Stimulated activated CD4-positive, alpha-beta T cell treated with anti-CD3 and anti-CD28 coated beads, Interleukin-4, amount 100 ng/mL, for 24 hours (primary cell): ENCODE data around the gene ITPRIP.
A peak's percentile ranks its signal among the peaks of the same experiment; 100 is the strongest.

Source experiments
- DNase-seq: peaks from one replicate; pipeline ENCODE4 v3.0.0-alpha.2; 2020

The ITPRIP gene

GRCh38 chr10:104324931-104325330 is 13.3 kb downstream of the ITPRIP start:
- no peak for DNase-seq

- no peak for DNase-seq
Measured at GRCh38 chr10:104324221-104324686, 14.0 kb downstream of the ITPRIP start.

- DNase-seq, result no peak
Measured at GRCh38 chr10:104323760-104324201, 14.5 kb downstream of the ITPRIP start.

GRCh38 chr10:104323085-104323484 is 15.2 kb downstream of the ITPRIP start:
- no peak for DNase-seq

GRCh38 chr10:104322416-104322782 is 15.9 kb downstream of the ITPRIP start:
- DNase-seq, result no peak

GRCh38 chr10:104321725-104322415 is 16.4 kb downstream of the ITPRIP start:
- DNase-seq, result no peak

- DNase-seq, result no peak
Measured at GRCh38 chr10:104321226-104321625, 17.0 kb downstream of the ITPRIP start.

- no peak for DNase-seq
Measured at GRCh38 chr10:104318810-104319741, 19.2 kb downstream of the ITPRIP start.

- no peak for DNase-seq
Measured at GRCh38 chr10:104318326-104318725, 19.9 kb downstream of the ITPRIP start.

GRCh38 chr10:104317726-104318299 is 20.5 kb downstream of the ITPRIP start:
- DNase-seq, result no peak

- no peak for DNase-seq
Measured at GRCh38 chr10:104317269-104317710, 21.0 kb downstream of the ITPRIP start.

- no peak for DNase-seq
Measured at GRCh38 chr10:104316321-104317099, 21.8 kb downstream of the ITPRIP start.

GRCh38 chr10:104315486-104315921 is 22.8 kb downstream of the ITPRIP start:
- no peak for DNase-seq

- DNase-seq, result no peak
Measured at GRCh38 chr10:104314591-104315485, 23.4 kb downstream of the ITPRIP start.

- no peak for DNase-seq
Measured at GRCh38 chr10:104311184-104311720, 27.0 kb downstream of the ITPRIP start.

GRCh38 chr10:104309980-104310978 is 28.0 kb downstream of the ITPRIP start:
- no peak for DNase-seq

- DNase-seq, result peak; percentile 32
Measured at GRCh38 chr10:104308439-104308903, 29.8 kb downstream of the ITPRIP start.

GRCh38 chr10:104307576-104308438 is 30.5 kb downstream of the ITPRIP start:
- no peak for DNase-seq

- DNase-seq, result no peak
Measured at GRCh38 chr10:104306897-104307296, 31.4 kb downstream of the ITPRIP start.
